ENCODE data around the gene GTF2A1L.

DNA sequence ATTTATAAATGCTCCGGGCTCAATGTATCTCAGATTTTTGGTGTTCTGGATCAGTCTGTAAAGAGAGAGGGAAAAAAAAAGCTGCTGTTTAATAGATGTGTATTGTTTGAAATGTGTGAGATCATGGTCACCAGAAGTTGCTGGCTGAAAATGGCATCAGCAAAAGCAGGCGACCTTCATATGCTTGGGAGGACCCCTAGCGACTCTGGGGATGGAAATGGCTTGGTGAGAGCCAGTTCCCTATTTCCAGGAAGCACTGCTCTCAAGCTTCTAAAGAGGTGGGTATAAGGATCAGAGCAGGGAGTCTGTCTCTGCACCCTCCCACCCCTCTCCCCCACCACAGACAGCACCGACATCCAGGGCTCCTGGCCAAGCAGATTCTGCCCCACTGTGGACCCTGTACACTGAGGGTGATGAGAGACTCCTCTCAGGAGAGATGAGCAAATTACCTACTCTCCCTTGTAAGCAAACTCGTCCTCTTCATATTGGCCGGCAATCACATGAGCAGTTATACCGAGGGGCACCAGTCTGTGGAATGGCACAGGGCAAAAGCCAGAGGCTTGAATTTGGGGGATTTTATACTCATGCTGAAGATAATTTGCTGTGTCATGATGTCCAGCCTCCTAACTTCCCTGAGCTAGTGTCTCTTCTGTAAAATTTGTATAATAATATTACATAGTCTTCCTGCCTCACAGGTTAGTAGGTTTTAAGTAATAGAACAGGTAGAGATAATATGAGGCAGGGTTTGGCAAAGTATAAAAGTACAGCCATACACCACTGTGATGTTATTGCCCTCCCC lies 108.2 kb downstream of the GTF2A1L start:
- no peak for TF ChIP-seq POLR2AphosphoS5 (IDR thresholded peaks at IDR 0.05; ENCODE audit: low read depth, low read length)
- TF ChIP-seq SPI1 (IDR thresholded peaks at IDR 0.05; ENCODE audit: low read depth, low read length), result 0 out of 2 replicates have a peak, but pooled peaks have one; percentile 3
- no peak for TF ChIP-seq TAF1 (IDR thresholded peaks at IDR 0.05; ENCODE audit: low read depth, low read length)

Measured in GM12891 (cell line).